Spleen (tissue), 11 donors: ENCODE measurements around the gene ABHD17C. TPM values are rescaled to one million over a fixed set of nuclear protein-coding genes. Genes with fewer than 3 reads are reported as not detected.

ENCODE experiments used
- DNase-seq: peaks from one replicate; pipeline ENCODE4 v3.0.0-alpha.2; 2020
- H3K27ac ChIP-seq, 8 donors: fragments of 200-600 bp; sonication (generic) in 7 of 8; 1 replicate in 4 of 8; 2 replicates in 4 of 8; pipeline versions ENCODE4 v1.5.0 to v1.8.0; 2016 to 2021; ENCODE audit warnings: inconsistent platforms in 4 of 8, mild to moderate bottlenecking in 4 of 8, moderate library complexity in 1 of 8
- H3K27me3 ChIP-seq, 7 donors: fragments of 200-600 bp; sonication (generic) in 6 of 7; replicated peaks in 1 of 7; 1 replicate in 4 of 7; 2 replicates in 3 of 7; pipeline versions ENCODE4 v1.5.0 to v1.8.0; 2016 to 2021; ENCODE audit warnings: inconsistent platforms in 3 of 7, mild to moderate bottlenecking in 1 of 7
- H3K36me3 ChIP-seq, 6 donors: fragments of 200-600 bp; sonication (generic) in 5 of 6; 1 replicate in 4 of 6; 2 replicates in 2 of 6; pipeline versions ENCODE4 v1.5.0 to v1.8.0; 2016 to 2021; ENCODE audit warnings: inconsistent platforms in 2 of 6
- H3K4me1 ChIP-seq, 6 donors: fragments of 200-600 bp; sonication (generic) in 5 of 6; 1 replicate in 3 of 6; 2 replicates in 3 of 6; pipeline versions ENCODE4 v1.5.0 to v1.8.0; 2016 to 2021; ENCODE audit warnings: inconsistent platforms in 3 of 6
- H3K4me3 ChIP-seq, 8 donors: fragments of 200-600 bp; sonication (generic) in 7 of 8; 1 replicate in 4 of 8; 2 replicates in 4 of 8; pipeline versions ENCODE4 v1.5.0 to v1.8.0; 2016 to 2021; ENCODE audit warnings: inconsistent platforms in 4 of 8, mild to moderate bottlenecking in 4 of 8, moderate library complexity in 2 of 8
- H3K9me3 ChIP-seq, 8 donors: fragments of 200-600 bp; sonication (generic) in 7 of 8; 1 replicate in 4 of 8; 2 replicates in 4 of 8; pipeline versions ENCODE4 v1.5.0 to v1.8.0; 2016 to 2021; ENCODE audit warnings: inconsistent platforms in 4 of 8
- POLR2A ChIP-seq, 3 donors: fragments of 450-650 bp; IDR thresholded peaks; one replicate each; pipeline ENCODE4 v1.5.1; 2017; ENCODE audit warnings: antibody characterized with exemption in 3 of 3, mild to moderate bottlenecking in 1 of 3
- POLR2AphosphoS5 ChIP-seq, 3 donors: sonication (generic); formaldehyde crosslinking; IDR thresholded peaks; one replicate each; pipeline ENCODE4 v1.5.1; 2017; ENCODE audit warnings: antibody characterized with exemption in 3 of 3
- WGBS, 5 donors: extraction: QIAGEN DNeasy Blood & Tissue Kit in 3 of 5; methylation state at CpG; one replicate each; pipeline versions ENCODE4 v1.1.5 to v1.1.7; 2013 to 2018; 5-methylcytosine and 5-hydroxymethylcytosine counted together
- intact Hi-C: fragments of 100-400 bp; cut with DNase I; formaldehyde crosslinking; loops from one replicate; pipeline ENCODE4 v1.15.0; 2023; ENCODE audit warnings: low total_unique reads
- polyA plus RNA-seq, 3 donors: library from polyadenylated mRNA; stranded (reverse); fragments of 200-250 nt; gene quantifications; one replicate each; pipeline ENCODE4 v1.2.1, GENCODE V29; 2013
- total RNA-seq, 7 donors: library from RNA; depleted of rRNA in 3 of 7; stranded (reverse); fragments of >200 nt in 3 of 7; fragmentation: NEBNext Ultra II Directional in 4 of 7; extraction: Animal tissue kit (Norgen Biotek cat#: 25700) in 4 of 7; gene quantifications; one replicate each; pipeline versions ENCODE4 v1.1.0 to v1.2.1, GENCODE V29; 2016 to 2021
- TF ChIP-seq, protein P1 (sequence below), 11 experiments: fragments of 200-600 bp in 7 of 11; fragments of 450-650 bp in 4 of 11; sonication (generic) in 4 of 11; IDR thresholded peaks in 8 of 11; conservative IDR thresholded peaks in 3 of 11; 1 replicate in 7 of 11; 2 replicates in 4 of 11; pipeline versions ENCODE4 v1.4.0 to v1.8.0; 2016 to 2021; ENCODE audit warnings: antibody characterized with exemption in 11 of 11, inconsistent platforms in 4 of 11, mild to moderate bottlenecking in 1 of 11
- donor health status: healthy with polysubstance abuse.
- donor health status: DM: no; HTN: no; CAD: no; lungs with moderate emphysema.
- donor health status: DM: no; HTN: no; CAD: no.
- donor health status: Bipolar disorder and iron deficiency.
- donor health status: healthy.
- donor health status: DM: no; HTN: no; CAD: no.
- donor health status: DM: yes; HTN: yes; CAD: no.

ABHD17C gene
- total and polyA plus RNA-seq, 10 donors = 4.2 to 17.0 (median 10.9) TPM

- 74 to 87% (median 79%) methylated on average over 11 of the region's 11 CpGs for WGBS, 5 donors
- DNase-seq = no peak
- Histone ChIP-seq H3K27ac (peak overlapping the region in 7 of 8 donors; percentile 43 to 71 (median 58)), H3K36me3 (no peaks in the 10 kb centered on the region), H3K4me1 (peaks cover 4 to 57% (median 20%) of the 10 kb centered on the region in 6 donors), H3K9me3 (peaks cover 0 to 10% (median 0%) of the 10 kb centered on the region in 8 donors), H3K27me3 (no peaks in the 10 kb centered on the region), H3K4me3 (no peak overlapping the region)
- intact Hi-C loops = no loop called here
- TF ChIP-seq, protein P1, sequence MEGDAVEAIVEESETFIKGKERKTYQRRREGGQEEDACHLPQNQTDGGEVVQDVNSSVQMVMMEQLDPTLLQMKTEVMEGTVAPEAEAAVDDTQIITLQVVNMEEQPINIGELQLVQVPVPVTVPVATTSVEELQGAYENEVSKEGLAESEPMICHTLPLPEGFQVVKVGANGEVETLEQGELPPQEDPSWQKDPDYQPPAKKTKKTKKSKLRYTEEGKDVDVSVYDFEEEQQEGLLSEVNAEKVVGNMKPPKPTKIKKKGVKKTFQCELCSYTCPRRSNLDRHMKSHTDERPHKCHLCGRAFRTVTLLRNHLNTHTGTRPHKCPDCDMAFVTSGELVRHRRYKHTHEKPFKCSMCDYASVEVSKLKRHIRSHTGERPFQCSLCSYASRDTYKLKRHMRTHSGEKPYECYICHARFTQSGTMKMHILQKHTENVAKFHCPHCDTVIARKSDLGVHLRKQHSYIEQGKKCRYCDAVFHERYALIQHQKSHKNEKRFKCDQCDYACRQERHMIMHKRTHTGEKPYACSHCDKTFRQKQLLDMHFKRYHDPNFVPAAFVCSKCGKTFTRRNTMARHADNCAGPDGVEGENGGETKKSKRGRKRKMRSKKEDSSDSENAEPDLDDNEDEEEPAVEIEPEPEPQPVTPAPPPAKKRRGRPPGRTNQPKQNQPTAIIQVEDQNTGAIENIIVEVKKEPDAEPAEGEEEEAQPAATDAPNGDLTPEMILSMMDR (IDR thresholded peaks at IDR 0.05 in 8 of 11, conservative IDR thresholded peaks at IDR 0.05 in 3 of 11) = no peak
- no peak for TF ChIP-seq POLR2A (IDR thresholded peaks at IDR 0.05)
- no peak for TF ChIP-seq POLR2AphosphoS5 (IDR thresholded peaks at IDR 0.05)
These were observed 48.2 kb downstream of the ABHD17C start for GRCh38 chr15:80743189-80743833.

DNA sequence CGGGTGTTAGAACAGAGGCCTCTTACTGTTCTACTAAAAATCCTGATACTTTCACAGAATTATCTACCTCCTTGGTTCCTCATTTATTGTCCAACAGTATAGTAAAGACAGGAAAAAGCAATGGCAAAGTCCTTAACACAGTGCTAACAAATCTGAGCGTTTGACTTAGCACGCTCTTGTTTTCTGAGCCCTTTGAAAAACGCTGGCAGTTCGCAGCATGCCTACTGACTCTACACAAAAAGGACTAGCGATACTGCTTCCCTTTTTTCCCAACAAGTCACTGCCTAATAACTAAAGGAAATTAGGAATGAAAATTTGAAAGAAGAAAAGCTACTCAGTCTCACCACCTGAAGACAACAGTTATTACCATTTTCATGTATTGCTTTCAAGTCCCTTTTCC, 49.3 kb downstream of the ABHD17C start:
- Histone ChIP-seq H3K4me1 (peaks cover 4 to 62% (median 21%) of the 10 kb centered on the region in 6 donors), H3K36me3 (peaks cover 0 to under 1% (median 0%) of the 10 kb centered on the region in 6 donors), H3K27ac (peak overlapping the region; percentile 35 to 71 (median 55)), H3K9me3 (peaks cover 0 to 4% (median 0%) of the 10 kb centered on the region in 8 donors), H3K27me3 (no peaks in the 10 kb centered on the region), H3K4me3 (no peak overlapping the region)
- DNase-seq = no peak
- intact Hi-C loops = no loop called here
- TF ChIP-seq POLR2AphosphoS5 (IDR thresholded peaks at IDR 0.05) (no peak), POLR2A (IDR thresholded peaks at IDR 0.05) (no peak)
- TF ChIP-seq, protein P1 (IDR thresholded peaks at IDR 0.05 in 8 of 11, conservative IDR thresholded peaks at IDR 0.05 in 3 of 11) = no peak
- 61 to 79% (median 67%) methylated on average over 6 of the region's 6 CpGs for whole genome bisulfite sequencing, 5 donors

GRCh38 chr15:80744826-80745225, 49.7 kb downstream of the ABHD17C start:
- Histone ChIP-seq H3K36me3 (peaks cover 0 to 4% (median 0%) of the 10 kb centered on the region in 6 donors), H3K9me3 (peaks cover 0 to 4% (median 0%) of the 10 kb centered on the region in 8 donors), H3K4me1 (peaks cover 4 to 62% (median 21%) of the 10 kb centered on the region in 6 donors), H3K4me3 (no peak overlapping the region), H3K27me3 (no peaks in the 10 kb centered on the region), H3K27ac (peak overlapping the region; percentile 35 to 71 (median 55))
- TF ChIP-seq POLR2A (IDR thresholded peaks at IDR 0.05) (no peak), POLR2AphosphoS5 (IDR thresholded peaks at IDR 0.05) (no peak)
- TF ChIP-seq, protein P1 (IDR thresholded peaks at IDR 0.05 in 8 of 11, conservative IDR thresholded peaks at IDR 0.05 in 3 of 11) = no peak
- no peak for DNase-seq
- WGBS, 5 donors = 5 to 28% (median 6%) methylated on average over 1 of the region's 1 CpG
- intact Hi-C loops = no loop called here

DNA sequence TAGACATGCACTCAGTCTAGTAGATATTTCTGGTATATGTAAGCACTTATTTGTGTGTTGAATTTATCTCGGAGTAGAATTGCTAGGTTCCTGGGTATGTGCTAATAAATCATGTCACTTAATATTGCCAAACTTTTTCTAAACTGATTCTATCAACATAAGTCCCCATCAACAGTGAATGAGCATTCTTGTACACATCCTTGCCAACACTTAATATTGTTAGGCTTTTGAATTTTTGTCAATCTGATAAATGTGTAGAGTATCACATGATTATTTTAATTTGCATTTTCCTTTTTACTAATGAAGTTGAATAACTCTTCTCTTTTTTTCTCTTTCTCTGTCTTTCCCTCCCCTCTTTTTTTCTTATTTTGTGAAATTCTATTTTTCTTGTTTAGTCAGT, 50.8 kb downstream of the ABHD17C start:
- no peak for DNase-seq
- Histone ChIP-seq H3K9me3 (peaks cover 0 to 4% (median 0%) of the 10 kb centered on the region in 8 donors), H3K27ac (peak overlapping the region in 4 of 8 donors; percentile 43 to 68 (median 59)), H3K36me3 (peaks cover 0 to 13% (median 3%) of the 10 kb centered on the region in 6 donors), H3K27me3 (no peaks in the 10 kb centered on the region), H3K4me1 (peaks cover 4 to 62% (median 21%) of the 10 kb centered on the region in 6 donors), H3K4me3 (no peak overlapping the region)
- TF ChIP-seq, protein P1 (IDR thresholded peaks at IDR 0.05 in 8 of 11, conservative IDR thresholded peaks at IDR 0.05 in 3 of 11) = no peak
- TF ChIP-seq POLR2A (IDR thresholded peaks at IDR 0.05) (no peak), POLR2AphosphoS5 (IDR thresholded peaks at IDR 0.05) (no peak)
- intact Hi-C loops = no loop called here
- WGBS, 5 donors = 76 to 87% (median 83%) methylated on average over 1 of the region's 1 CpG
